GM18951 (cell line): ENCODE results near the gene SNED1.

Experiments
- POLR2A ChIP-seq: IDR thresholded peaks from 4 replicates; pipeline ENCODE4 v1.6.1; 2011; ENCODE audit warnings: mild to moderate bottlenecking; ENCODE audit not compliant: insufficient read length, insufficient read depth; ENCODE audit errors: extremely low read depth
- in situ Hi-C: fragments of 300-500 bp; cut with MboI; formaldehyde crosslinking; loops from one replicate; pipeline ENCODE4 v1.12.0; 2022; ENCODE audit warnings: low sequenced_read_pairs, mixed read lengths, inconsistent platforms; ENCODE audit not compliant: unreplicated experiment

SNED1 gene

GRCh38 chr2:240996834-240997140 lies 1.6 kb upstream of the SNED1 start:
- TF ChIP-seq POLR2A = no peak
- in situ Hi-C loops = no loop called here

DNA sequence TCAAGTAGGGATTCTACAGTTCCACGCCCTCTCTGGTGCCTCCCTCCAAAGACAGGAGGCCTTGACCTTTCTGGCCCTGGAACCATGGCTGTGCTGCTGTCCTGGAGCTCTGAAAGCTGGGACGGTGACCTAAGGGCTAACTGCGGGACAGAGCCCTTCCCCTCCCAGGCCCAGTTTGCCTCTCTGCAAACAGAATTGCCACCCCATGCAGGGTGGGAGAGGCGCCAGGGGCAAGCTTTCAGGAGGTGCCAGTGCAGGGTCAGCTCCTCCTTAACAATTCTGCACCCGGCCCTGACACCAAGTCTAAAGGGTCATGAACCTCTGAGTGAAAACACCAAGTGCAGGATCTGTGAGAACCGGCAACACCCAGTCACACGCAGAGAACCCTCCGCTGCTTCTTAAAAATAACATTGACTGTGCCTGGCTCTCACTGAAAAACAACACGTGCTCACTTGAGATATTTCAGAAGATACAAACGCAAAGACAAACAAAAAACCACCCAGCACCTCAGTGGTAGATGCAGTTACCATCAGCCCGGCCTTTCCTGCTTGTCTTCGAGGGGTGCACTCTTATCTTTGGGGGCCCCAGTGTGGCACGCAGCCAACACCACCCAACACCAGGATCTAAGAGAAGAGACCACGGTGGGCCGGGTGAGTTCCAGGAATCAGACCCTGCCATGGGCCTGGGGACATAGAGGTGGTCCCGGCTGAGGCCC lies 1.1 kb upstream of the SNED1 start:
- in situ Hi-C loops = no loop called here
- TF ChIP-seq POLR2A = no peak

GRCh38 chr2:240998706-240998994 lies 232 bp downstream of the SNED1 start:
- in situ Hi-C loops = no loop called here
- no peak for TF ChIP-seq POLR2A

GRCh38 chr2:240998995-240999791 lies 775 bp downstream of the SNED1 start:
- no peak for TF ChIP-seq POLR2A

DNA sequence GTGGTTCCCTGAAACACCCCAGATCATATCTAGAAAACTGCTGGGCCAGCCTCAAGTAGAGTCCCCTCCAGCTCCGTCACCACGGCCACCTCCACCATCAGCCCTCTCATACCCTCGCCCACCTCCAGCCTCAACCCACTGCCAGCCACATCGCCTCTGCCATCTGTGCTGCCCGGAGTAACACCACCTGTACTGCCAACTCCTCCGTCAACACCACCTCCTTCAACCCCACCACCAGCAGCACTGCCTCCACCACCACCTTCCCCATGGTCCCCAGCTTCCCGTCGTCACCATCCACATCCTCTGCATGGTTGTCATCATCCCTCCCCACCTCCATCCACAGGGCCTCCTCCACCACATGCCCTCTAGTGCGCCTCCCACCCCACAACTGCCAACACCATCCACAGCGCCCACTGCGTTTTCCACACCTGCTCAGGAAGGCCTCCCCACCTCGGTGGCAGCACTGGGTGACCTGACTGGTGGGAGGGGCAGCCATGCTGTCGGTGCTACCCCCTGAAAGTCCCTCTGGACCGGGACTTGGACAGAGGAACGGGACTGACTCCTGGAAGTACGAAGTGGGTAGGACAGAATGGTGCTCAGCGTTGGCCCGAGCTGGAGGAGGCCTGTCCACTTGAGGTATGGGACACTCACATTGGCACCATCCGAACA lies 1.6 kb downstream of the SNED1 start:
- in situ Hi-C loops = no loop called here

More at GRCh38 chr2:240998995-240999791, 775 bp downstream of the SNED1 start:
- in situ Hi-C loops = no loop called here

DNA sequence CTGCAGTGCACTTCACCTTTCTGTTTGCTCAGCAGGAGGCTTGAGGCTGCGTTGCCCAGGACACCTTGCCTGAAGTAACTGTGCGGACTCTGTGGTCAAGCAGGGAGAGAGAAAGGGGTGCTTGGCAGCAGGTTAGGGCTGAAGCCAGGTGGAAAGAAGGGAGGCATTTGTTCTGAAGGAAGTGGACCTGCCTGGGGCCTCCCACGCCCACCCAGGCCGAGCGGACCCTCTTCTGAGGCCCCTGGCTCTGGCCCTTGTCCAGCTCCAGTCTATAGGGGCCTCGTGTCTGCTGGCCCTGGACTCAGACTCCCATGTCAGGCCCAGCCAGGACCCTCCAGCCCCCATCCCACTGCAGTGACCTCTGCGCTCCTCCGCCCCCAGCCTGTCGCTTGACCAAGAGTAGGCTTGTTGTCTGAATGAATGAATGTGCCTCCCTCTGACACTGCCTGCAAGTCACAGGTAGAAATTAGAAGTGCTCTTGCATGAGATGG lies 2.5 kb downstream of the SNED1 start:
- TF ChIP-seq POLR2A = no peak

More for the DNA sequence above, 1.6 kb downstream of the SNED1 start:
- TF ChIP-seq POLR2A = no peak

DNA sequence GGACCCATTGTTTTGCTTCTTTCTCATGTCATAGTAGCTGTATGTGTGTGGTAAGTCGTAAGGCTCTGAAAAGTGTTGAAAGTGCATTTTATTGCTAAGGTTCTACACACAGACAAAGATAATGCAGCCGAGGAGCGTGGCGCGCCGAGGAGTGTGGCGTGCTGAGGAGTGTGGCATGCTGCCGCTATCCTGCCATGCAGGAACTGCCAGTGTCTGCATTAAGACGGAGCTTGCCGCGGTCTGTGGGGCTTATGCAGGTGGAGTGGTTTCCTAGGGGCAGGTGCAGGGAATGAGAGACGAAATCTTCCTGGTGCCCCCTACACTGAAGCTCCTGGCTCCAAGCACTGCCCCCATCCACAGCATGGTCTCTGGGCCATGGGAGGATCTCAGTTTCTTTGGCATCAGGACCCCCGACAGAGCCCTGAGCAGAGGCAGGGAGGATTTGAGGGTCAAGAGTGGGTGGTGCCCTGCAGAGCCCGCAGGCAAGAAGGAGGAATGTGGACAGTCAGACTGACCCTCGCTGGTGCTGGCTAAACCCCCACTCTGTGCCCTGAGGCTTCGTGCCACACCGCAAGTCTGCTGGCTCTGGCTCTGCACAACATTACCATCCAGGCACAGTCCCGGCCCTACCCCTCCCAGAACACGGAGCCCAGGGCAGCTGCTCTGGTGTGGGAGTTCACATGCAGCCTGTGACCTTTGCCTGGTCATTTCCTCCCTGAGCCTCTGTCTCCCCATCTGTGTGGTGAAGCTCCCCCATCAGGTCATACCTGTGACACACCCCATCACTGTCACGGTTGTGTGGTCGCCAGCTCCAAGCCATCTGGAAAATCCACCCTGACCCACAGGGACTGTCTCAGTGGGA lies 3.2 kb downstream of the SNED1 start:
- TF ChIP-seq POLR2A = no peak
- in situ Hi-C loops = no loop called here

More for the DNA sequence above, 2.5 kb downstream of the SNED1 start:
- in situ Hi-C loops = no loop called here

GRCh38 chr2:241002275-241003046 lies 4.0 kb downstream of the SNED1 start:
- in situ Hi-C loops = no loop called here
- no peak for TF ChIP-seq POLR2A

DNA sequence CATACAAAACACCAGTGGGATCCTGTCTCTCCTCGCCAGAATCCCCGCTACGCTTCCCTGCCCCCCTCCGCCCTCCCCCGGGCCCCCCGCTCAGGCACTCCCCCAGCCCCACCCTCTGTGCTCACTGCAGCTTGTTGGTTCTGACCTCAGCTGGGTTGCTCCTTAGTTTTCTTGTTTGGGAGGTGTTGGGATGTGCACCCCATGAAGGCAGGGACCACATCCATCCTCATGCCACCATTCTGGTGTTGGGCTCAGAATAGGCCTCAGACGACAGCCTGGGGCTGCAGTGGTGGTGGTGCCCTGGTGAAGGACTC lies 4.6 kb downstream of the SNED1 start:
- in situ Hi-C loops = no loop called here
- TF ChIP-seq POLR2A = no peak

GRCh38 chr2:241003369-241003768 lies 5.0 kb downstream of the SNED1 start:
- in situ Hi-C loops = no loop called here
- TF ChIP-seq POLR2A = no peak

DNA sequence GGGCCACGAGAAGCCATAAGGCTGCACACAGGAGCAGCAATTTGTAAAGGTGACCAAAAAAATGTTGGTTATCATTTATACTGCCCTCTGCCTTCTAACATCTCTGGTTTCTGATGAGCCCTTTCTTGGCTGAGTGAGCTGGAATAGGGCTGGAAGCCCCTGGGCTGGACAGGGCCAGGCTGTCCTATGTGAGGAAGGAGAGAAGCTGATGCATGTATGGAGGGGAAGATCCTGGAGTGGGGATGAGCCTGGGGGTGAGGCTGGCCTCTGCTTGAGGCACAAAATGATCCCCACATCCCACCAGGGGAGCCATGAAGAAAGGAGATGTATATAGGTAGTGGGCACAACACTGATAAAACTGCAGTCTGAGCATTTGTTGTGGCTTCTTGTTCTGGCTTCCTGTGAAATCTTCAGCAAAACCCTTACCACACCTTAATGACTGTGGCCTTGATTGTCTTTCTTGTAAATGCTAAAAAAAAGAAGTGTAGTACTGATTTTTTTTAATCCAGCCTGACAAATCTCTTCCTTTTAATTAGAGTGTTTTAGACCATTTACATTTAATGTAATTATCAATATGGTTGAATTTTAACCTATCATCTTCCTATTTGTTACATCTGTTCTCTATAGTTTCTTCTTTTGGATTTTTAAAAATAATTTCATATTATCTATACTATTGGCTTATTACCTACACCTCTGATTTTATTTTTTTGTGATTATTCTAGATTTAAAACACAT lies 5.6 kb downstream of the SNED1 start:
- no peak for TF ChIP-seq POLR2A
- in situ Hi-C loops = no loop called here

DNA sequence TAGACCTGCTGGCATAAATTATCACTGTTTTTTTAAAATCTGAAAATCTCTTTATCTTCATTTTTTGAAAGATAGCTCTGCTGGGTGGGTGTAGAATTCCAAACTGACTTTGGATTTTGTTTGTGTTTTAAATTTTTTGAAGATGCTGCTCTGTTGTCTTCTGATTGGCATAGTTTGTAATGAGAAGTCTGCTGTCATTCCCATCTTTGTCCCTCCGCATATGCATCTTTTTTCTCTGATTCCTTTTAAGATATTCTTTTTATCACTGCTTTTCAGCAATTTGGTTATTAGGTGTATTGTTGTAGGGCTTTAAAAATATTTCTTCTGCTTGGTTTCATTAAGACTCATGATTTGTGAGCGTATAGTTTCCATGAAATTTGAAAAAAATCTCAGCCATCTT lies 7.2 kb downstream of the SNED1 start:
- in situ Hi-C loops = no loop called here
- TF ChIP-seq POLR2A = no peak
